ENCODE results near the gene KDM1A.

- TF ChIP-seq CTCF (IDR thresholded peaks at IDR 0.05; ENCODE audit: insufficient read depth, low read length) (no peak), REST (IDR thresholded peaks at IDR 0.05; ENCODE audit: insufficient replicate concordance, low read depth) (no peak), POLR2AphosphoS5 (IDR thresholded peaks at IDR 0.05; ENCODE audit: low read depth) (no peak), GABPA (IDR thresholded peaks at IDR 0.05; ENCODE audit: low read depth) (no peak), SPI1 (IDR thresholded peaks at IDR 0.05; ENCODE audit: borderline replicate concordance, low read depth) (no peak)
Measured at GRCh38 chr1:22971611-22972405, 47.5 kb upstream of the KDM1A start.
